CD8-positive, alpha-beta memory T cell (primary cell): ENCODE data around the gene KDM2A. TPM values are rescaled to one million over a fixed set of nuclear protein-coding genes. Genes with fewer than 3 reads are reported as not detected.
"Not testable (repeated sequence)": the region's sequence is repeated elsewhere in the genome, so short reads cannot be mapped to it uniquely, and the experiment has no call there.

ENCODE experiments used
- CTCF ChIA-PET: fragments of 350-600 bp; sonication (Branson Sonifier 250); formaldehyde crosslinking; loops from one replicate; lab custom pipeline; 2021; ENCODE audit warnings: antibody characterized with exemption; lab: Charles Lee
- POLR2A ChIA-PET: fragments of 350-600 bp; sonication (Branson Sonifier 250); formaldehyde crosslinking; loops from one replicate; lab custom pipeline; 2021; ENCODE audit warnings: antibody characterized with exemption; lab: Charles Lee
- DNase-seq, 5 donors: peaks; one replicate each; pipeline versions ENCODE4 v3.0.0 to v3.0.0-alpha.2; 2020 to 2022; ENCODE audit warnings: mixed read lengths in 1 of 5
- H3K27ac ChIP-seq: one replicate; pipeline ENCODE4 v1.7.0; 2013; ENCODE audit warnings: low read depth, mild to moderate bottlenecking, low read length, moderate library complexity
- H3K27me3 ChIP-seq: 2 replicates; pipeline ENCODE4 v1.7.0; 2013; ENCODE audit warnings: low read length, mild to moderate bottlenecking; ENCODE audit not compliant: insufficient read depth, poor library complexity, severe bottlenecking
- H3K36me3 ChIP-seq: 2 replicates; pipeline ENCODE4 v1.7.0; 2013; ENCODE audit warnings: mild to moderate bottlenecking, low read length, moderate library complexity; ENCODE audit not compliant: insufficient read depth
- H3K4me1 ChIP-seq: 2 replicates; pipeline ENCODE4 v1.7.0; 2013; ENCODE audit warnings: mild to moderate bottlenecking, low read length, moderate library complexity; ENCODE audit not compliant: insufficient read depth
- H3K4me3 ChIP-seq: 2 replicates; pipeline ENCODE4 v1.7.0; 2013; ENCODE audit warnings: mild to moderate bottlenecking, low read length
- H3K9me3 ChIP-seq: 2 replicates; pipeline ENCODE4 v1.7.0; 2013; ENCODE audit warnings: mild to moderate bottlenecking, low read length
- H3K27ac Mint-ChIP-seq, 8 donors: one replicate each; pipeline ENCODE4 v1.8.0; 2020 to 2021; ENCODE audit warnings: mixed read lengths in 8 of 8, mild to moderate bottlenecking in 6 of 8, inconsistent platforms in 3 of 8, moderate library complexity in 3 of 8
- H3K27me3 Mint-ChIP-seq, 2 donors: one replicate each; pipeline ENCODE4 v1.8.0; 2020 to 2021; ENCODE audit warnings: mixed read lengths in 2 of 2, mild to moderate bottlenecking in 1 of 2, moderate library complexity in 1 of 2
- H3K36me3 Mint-ChIP-seq, 3 donors: one replicate each; pipeline ENCODE4 v1.8.0; 2020 to 2021; ENCODE audit warnings: mixed read lengths in 3 of 3, inconsistent platforms in 1 of 3, mild to moderate bottlenecking in 1 of 3
- H3K4me1 Mint-ChIP-seq, 3 donors: one replicate each; pipeline ENCODE4 v1.8.0; 2020 to 2021; ENCODE audit warnings: mixed read lengths in 3 of 3, inconsistent platforms in 1 of 3, mild to moderate bottlenecking in 1 of 3
- H3K4me3 Mint-ChIP-seq, 7 donors: one replicate each; pipeline ENCODE4 v1.8.0; 2020 to 2021; ENCODE audit warnings: mixed read lengths in 7 of 7, mild to moderate bottlenecking in 6 of 7, moderate library complexity in 4 of 7, inconsistent platforms in 2 of 7
- H3K9me3 Mint-ChIP-seq, 5 donors: one replicate each; pipeline ENCODE4 v1.8.0; 2020 to 2022; ENCODE audit warnings: mixed read lengths in 5 of 5, mild to moderate bottlenecking in 3 of 5, moderate library complexity in 2 of 5, inconsistent platforms in 1 of 5
- polyA plus RNA-seq: library from polyadenylated mRNA; unstranded; fragments of 300-500 nt; fragmentation: Illumina TruSeq; gene quantifications from one replicate; pipeline ENCODE4 v1.2.3, GENCODE V29; 2021
- total RNA-seq, 2 experiments: library from RNA; stranded (reverse); gene quantifications; one replicate each; pipeline ENCODE4 v1.2.3, GENCODE V29; 2021

Gene KDM2A
- total and polyA plus RNA-seq, 3 experiments from 2014 or later, result 20.4 to 107 (median 101) TPM

GRCh38 chr11:67126986-67127385, 7.9 kb downstream of the KDM2A start:
- H3K4me3 ChIP-seq, result no peak overlapping the region
- ChIA-PET CTCF (no interaction called here), POLR2A (no interaction called here)
- no peak overlapping the region for H3K27ac ChIP-seq
- Mint-ChIP-seq H3K4me3 (no peak overlapping the region), H3K27ac (peak overlapping the region in 3 of 8 donors; percentile 9 to 83 (median 15)), H3K27me3 (no peaks in the 10 kb centered on the region), H3K4me1 (peaks cover 22 to 52% (median 47%) of the 10 kb centered on the region in 3 donors), H3K36me3 (peaks cover 3 to 59% (median 9%) of the 10 kb centered on the region in 3 donors), H3K9me3 (no peaks in the 10 kb centered on the region)
- no peak for DNase-seq
- H3K9me3 ChIP-seq, result no peaks in the 10 kb centered on the region
- no peaks in the 10 kb centered on the region for H3K27me3 ChIP-seq
- peaks cover 13% of the 10 kb centered on the region for H3K36me3 ChIP-seq
- peaks cover 11% of the 10 kb centered on the region for H3K4me1 ChIP-seq

- CTCF ChIA-PET, result interaction anchor here (1.8 kb wide), 1 partner anchor 10 kb away, joined by 5 read pairs; no protein-coding TSS in a partner anchor
- H3K27ac ChIP-seq, H3K4me1 ChIP-seq, DNase-seq, H3K9me3 ChIP-seq, H3K4me3 ChIP-seq, H3K4me3 Mint-ChIP-seq, H3K27me3 ChIP-seq, POLR2A ChIA-PET, H3K27me3 Mint-ChIP-seq, H3K9me3 Mint-ChIP-seq: not testable (repeated sequence)
- Mint-ChIP-seq H3K36me3 (peaks cover 12 to 75% (median 17%) of the 10 kb centered on the region in 3 donors), H3K4me1 (peaks cover 25 to 54% (median 53%) of the 10 kb centered on the region in 3 donors), H3K27ac (peak overlapping the region in 1 of 8 donors; percentile 29)
- peaks cover 37% of the 10 kb centered on the region for H3K36me3 ChIP-seq
Observed at GRCh38 chr11:67130861-67131260, 11.8 kb downstream of the KDM2A start.

- Histone ChIP-seq H3K36me3 (peaks cover 52% of the 10 kb centered on the region), H3K27me3 (no peaks in the 10 kb centered on the region), H3K4me1 (no peaks in the 10 kb centered on the region), H3K9me3 (no peaks in the 10 kb centered on the region), H3K4me3 (no peak overlapping the region), H3K27ac (no peak overlapping the region)
- Mint-ChIP-seq H3K4me1 (peaks cover 28 to 58% (median 49%) of the 10 kb centered on the region in 3 donors), H3K4me3 (no peak overlapping the region), H3K9me3 (no peaks in the 10 kb centered on the region), H3K27ac (peak overlapping the region in 2 of 8 donors; percentile 8 to 35), H3K27me3 (no peaks in the 10 kb centered on the region), H3K36me3 (peaks cover 13 to 88% (median 23%) of the 10 kb centered on the region in 3 donors)
- ChIA-PET POLR2A (no interaction called here), CTCF (no interaction called here)
- no peak for DNase-seq
Observed at GRCh38 chr11:67136156-67136555, 17.1 kb downstream of the KDM2A start.

DNA sequence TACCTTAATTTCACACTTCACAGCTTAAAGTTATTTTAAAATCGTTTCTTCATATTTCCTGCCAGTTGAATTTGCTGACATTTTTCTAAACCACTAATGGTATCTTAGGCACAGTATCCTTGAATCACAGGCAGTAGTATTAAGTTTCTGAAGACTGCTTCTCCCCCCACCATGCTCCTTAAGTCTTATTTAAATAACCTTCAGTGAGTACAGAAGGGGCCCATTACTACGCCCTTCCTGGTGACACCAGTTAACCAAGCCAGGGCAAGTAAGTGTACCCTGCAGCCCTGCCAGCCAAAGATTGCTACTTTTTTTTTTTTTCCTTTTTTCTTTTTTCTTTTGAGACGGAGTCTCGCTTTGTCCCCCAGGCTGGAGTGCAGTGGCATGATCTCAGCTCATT, 19.9 kb downstream of the KDM2A start:
- peaks cover 22 to 46% (median 35%) of the 10 kb centered on the region in 3 donors for H3K4me1 Mint-ChIP-seq
- POLR2A ChIA-PET, result no interaction called here
- no peaks in the 10 kb centered on the region for H3K9me3 ChIP-seq
- H3K27me3 ChIP-seq, result no peaks in the 10 kb centered on the region
- CTCF ChIA-PET, result interaction anchor here (1.3 to 2.3 kb wide), 2 partner anchors 58 to 94 kb away, joined by 3 to 6 read pairs; no protein-coding TSS in a partner anchor
- DNase-seq, result no peak
- H3K4me3 ChIP-seq, result no peak overlapping the region
- H3K9me3 Mint-ChIP-seq, result no peaks in the 10 kb centered on the region
- H3K36me3 Mint-ChIP-seq, result peaks cover 8 to 79% (median 21%) of the 10 kb centered on the region in 3 donors
- H3K4me3 Mint-ChIP-seq, result no peak overlapping the region
- no peak overlapping the region for H3K27ac ChIP-seq
- no peaks in the 10 kb centered on the region for H3K4me1 ChIP-seq
- no peaks in the 10 kb centered on the region for H3K27me3 Mint-ChIP-seq
- peak overlapping the region in 3 of 8 donors; percentile 23 to 55 (median 23) for H3K27ac Mint-ChIP-seq
- peaks cover 45% of the 10 kb centered on the region for H3K36me3 ChIP-seq

DNA sequence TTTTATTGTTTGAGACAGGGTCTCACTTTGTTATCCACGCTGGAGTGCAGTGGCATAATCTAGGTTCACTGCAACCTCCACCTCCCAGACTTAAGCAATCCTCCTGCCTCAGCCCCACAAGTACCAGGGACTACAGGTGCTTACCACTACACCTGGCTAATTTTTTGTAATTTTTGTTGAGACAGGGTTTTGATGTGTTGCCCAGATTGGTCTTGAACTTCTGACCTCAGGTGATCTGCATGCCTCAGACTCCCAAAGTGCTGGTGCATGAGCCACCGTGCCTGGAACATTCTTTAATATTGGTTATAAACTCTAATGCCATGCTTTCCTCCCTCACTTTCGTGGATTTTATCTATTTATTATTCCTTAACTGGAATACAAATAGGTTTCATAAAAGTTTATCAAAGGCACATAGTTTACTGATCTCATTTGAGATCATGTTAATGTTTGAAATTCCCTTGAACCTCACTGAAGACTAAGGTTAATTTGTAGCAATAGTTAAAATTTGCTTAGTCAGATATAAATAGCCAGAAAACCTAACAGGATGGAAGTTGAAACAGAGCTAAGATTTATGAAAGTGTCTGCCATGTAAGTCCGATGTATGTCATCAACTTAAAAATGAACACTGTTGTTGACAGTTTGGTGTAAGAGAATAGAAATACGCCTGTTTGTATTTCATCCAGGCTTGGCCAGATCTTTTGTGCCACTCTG, 27.6 kb downstream of the KDM2A start:
- no peak for DNase-seq
- no peaks in the 10 kb centered on the region for H3K27me3 ChIP-seq
- ChIA-PET POLR2A (no interaction called here), CTCF (interaction anchor here (1.0 to 1.8 kb wide), 2 partner anchors 64 to 304 kb away, joined by 4 to 6 read pairs; no protein-coding TSS in a partner anchor)
- H3K27ac ChIP-seq, result no peak overlapping the region
- H3K9me3 ChIP-seq, result no peaks in the 10 kb centered on the region
- H3K4me1 ChIP-seq, result no peaks in the 10 kb centered on the region
- H3K4me3 ChIP-seq, result no peak overlapping the region
- Mint-ChIP-seq H3K9me3 (no peaks in the 10 kb centered on the region), H3K4me1 (peaks cover 8 to 33% (median 9%) of the 10 kb centered on the region in 3 donors), H3K36me3 (peaks cover 0 to 60% (median 6%) of the 10 kb centered on the region in 3 donors), H3K27ac (peak overlapping the region in 5 of 8 donors; percentile 13 to 50 (median 45)), H3K27me3 (no peaks in the 10 kb centered on the region), H3K4me3 (peak overlapping the region in 1 of 7 donors; percentile 41)
- H3K36me3 ChIP-seq, result peaks cover 15% of the 10 kb centered on the region

- Mint-ChIP-seq H3K4me3 (no peak overlapping the region), H3K27me3 (no peaks in the 10 kb centered on the region), H3K27ac (peak overlapping the region in 1 of 8 donors; percentile 66), H3K4me1 (peaks cover 16 to 27% (median 18%) of the 10 kb centered on the region in 3 donors), H3K9me3 (no peaks in the 10 kb centered on the region), H3K36me3 (peaks cover 0 to 49% (median 3%) of the 10 kb centered on the region in 3 donors)
- H3K36me3 ChIP-seq, result peaks cover 17% of the 10 kb centered on the region
- ChIA-PET POLR2A (interaction anchor here (0.6 kb wide), 1 partner anchor 63 kb away, joined by 16 read pairs; no protein-coding TSS in a partner anchor), CTCF (no interaction called here)
- DNase-seq, result no peak
- no peaks in the 10 kb centered on the region for H3K9me3 ChIP-seq
- H3K4me3 ChIP-seq, result no peak overlapping the region
- H3K27ac ChIP-seq, result no peak overlapping the region
- H3K27me3 ChIP-seq, result no peaks in the 10 kb centered on the region
- H3K4me1 ChIP-seq, result no peaks in the 10 kb centered on the region
Observed at GRCh38 chr11:67153971-67154370, 34.9 kb downstream of the KDM2A start.

- Mint-ChIP-seq H3K27me3 (no peaks in the 10 kb centered on the region), H3K9me3 (no peaks in the 10 kb centered on the region), H3K4me1 (peaks cover 24 to 32% (median 25%) of the 10 kb centered on the region in 3 donors), H3K27ac (no peak overlapping the region), H3K4me3 (no peak overlapping the region), H3K36me3 (peaks cover 0 to 54% (median 4%) of the 10 kb centered on the region in 3 donors)
- H3K27me3 ChIP-seq, result no peaks in the 10 kb centered on the region
- DNase-seq, result no peak
- CTCF ChIA-PET, result interaction anchor here (2.0 kb wide), 1 partner anchor 74 kb away, joined by 7 read pairs; no protein-coding TSS in a partner anchor
- no peak overlapping the region for H3K4me3 ChIP-seq
- H3K4me1 ChIP-seq, result no peaks in the 10 kb centered on the region
- no peaks in the 10 kb centered on the region for H3K9me3 ChIP-seq
- H3K27ac ChIP-seq, result no peak overlapping the region
- POLR2A ChIA-PET, result interaction anchor here (0.6 kb wide), 1 partner anchor 62 kb away, joined by 16 read pairs; no protein-coding TSS in a partner anchor
- H3K36me3 ChIP-seq, result peaks cover 17% of the 10 kb centered on the region
Observed at GRCh38 chr11:67154726-67155125, 35.7 kb downstream of the KDM2A start.

DNA sequence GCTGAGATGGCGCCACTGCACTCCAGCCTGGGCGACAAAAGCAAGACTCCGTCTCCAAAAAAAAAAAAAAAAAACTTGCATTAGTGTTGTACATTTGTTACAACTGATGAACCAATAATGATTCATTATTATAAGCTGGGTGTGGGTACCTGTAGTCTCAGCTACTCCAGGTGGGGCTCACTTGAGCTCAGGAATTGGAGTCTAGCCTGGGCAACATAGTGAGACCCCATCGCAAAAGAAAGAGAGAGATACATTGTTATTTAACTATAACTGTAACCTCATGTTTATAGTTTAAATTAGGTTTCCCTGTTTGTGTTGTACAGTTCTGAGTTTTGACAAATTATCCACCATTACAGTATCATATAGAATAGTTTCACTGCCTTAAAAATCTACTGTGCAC, 38.6 kb downstream of the KDM2A start:
- Histone ChIP-seq H3K4me1 (peaks cover 15% of the 10 kb centered on the region), H3K27me3 (no peaks in the 10 kb centered on the region), H3K9me3 (no peaks in the 10 kb centered on the region), H3K4me3 (no peak overlapping the region), H3K36me3 (peaks cover 8% of the 10 kb centered on the region), H3K27ac (no peak overlapping the region)
- POLR2A ChIA-PET, result interaction anchor here (0.5 to 0.7 kb wide), 4 partner anchors 13 to 951 kb away, joined by 3 to 4 read pairs (median 4); no protein-coding TSS in a partner anchor
- H3K4me1 Mint-ChIP-seq, result peaks cover 34 to 50% (median 49%) of the 10 kb centered on the region in 3 donors
- DNase-seq, result no peak
- H3K27ac Mint-ChIP-seq, result peak overlapping the region in 4 of 8 donors; percentile 2 to 44 (median 12)
- H3K36me3 Mint-ChIP-seq, result peaks cover 0 to 31% (median 4%) of the 10 kb centered on the region in 3 donors
- no peaks in the 10 kb centered on the region for H3K9me3 Mint-ChIP-seq
- CTCF ChIA-PET, result interaction anchor here (2.4 kb wide), 1 partner anchor 77 kb away, joined by 5 read pairs; no protein-coding TSS in a partner anchor
- no peak overlapping the region for H3K4me3 Mint-ChIP-seq
- no peaks in the 10 kb centered on the region for H3K27me3 Mint-ChIP-seq
